Putamen (tissue), 1 donor: ENCODE data around the gene PHF12.

Experiments
- DNase-seq: peaks from one replicate; pipeline ENCODE4 v3.0.0-alpha.2; 2016; ENCODE audit warnings: low spot score

Gene PHF12

DNA sequence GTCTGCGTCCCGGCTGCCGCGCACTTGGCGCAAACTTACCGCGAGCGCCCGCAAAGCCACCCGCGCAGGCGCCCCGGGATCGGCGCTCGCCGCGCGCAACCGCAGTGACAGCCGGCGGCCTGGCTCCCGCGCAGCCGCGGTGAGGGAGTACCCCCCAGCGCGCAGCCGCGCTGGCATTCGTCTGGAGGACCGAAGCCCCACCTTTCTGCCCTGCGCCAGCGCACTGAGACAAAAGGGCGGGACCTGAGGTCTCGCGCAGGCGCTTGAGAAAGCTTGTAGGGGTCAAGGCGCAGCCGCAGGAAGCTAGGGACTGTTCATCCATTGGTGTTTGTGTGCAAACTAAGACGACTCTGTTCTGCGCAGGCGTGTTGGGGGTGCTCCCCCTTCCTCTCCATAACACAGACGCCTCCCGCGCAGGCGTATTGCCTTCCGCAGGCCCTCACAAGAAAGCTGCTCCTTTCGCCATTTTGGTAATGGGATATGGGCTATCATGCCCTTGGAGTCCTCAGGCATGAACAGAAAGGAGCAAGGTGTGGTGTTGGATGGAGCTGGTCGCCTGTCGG is at the start of gene PHF12:
TSS of gene PHF12 (minus strand) at position 91 of the 563 bp plus-strand sequence. CDS start 558 bp downstream, outside the sequence.
- peak; percentile 100 for DNase-seq

- no peak for DNase-seq
These were observed 49.7 kb upstream of the PHF12 start for GRCh38 chr17:29000973-29001372.

DNA sequence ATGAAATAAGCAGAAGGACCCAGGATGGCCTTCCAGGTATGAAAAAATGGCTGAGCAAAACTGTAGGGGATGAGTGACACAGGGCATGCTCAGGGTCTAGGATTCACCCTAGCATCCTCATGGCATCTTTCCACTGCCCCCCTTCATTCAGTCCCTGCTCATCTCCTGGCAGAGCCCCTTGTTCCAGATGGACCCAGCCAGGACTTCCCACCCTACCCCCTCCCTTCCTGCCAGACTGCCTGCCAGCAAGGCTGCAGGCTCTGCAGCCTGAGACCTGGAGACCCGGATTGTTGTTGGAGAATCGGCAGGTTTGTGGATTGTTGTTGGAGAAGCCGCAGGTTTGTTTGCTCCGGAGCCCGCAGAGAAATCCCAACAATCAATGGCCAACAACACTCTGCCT is 47.9 kb upstream of the PHF12 start:
- no peak for DNase-seq

DNA sequence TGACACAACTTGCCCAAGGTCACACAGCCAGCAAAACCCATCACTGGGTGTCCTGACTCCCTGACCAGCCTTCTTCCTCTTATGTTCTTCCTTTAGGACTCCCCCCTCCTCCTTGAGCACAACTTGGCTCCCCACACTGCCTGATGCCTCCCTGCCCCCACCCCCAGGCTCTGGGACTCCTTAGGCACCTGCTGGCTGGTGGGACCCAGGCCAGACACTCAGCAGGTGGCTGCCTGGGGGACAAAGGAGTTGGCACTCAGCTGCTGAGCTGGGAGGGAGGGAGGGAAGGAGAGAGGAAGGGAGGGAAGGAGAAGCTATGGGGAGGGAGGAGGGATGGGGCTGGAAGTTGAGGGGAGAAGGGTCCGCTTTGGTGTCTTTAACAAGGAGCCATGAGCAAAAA is 46.5 kb upstream of the PHF12 start:
- no peak for DNase-seq

DNA sequence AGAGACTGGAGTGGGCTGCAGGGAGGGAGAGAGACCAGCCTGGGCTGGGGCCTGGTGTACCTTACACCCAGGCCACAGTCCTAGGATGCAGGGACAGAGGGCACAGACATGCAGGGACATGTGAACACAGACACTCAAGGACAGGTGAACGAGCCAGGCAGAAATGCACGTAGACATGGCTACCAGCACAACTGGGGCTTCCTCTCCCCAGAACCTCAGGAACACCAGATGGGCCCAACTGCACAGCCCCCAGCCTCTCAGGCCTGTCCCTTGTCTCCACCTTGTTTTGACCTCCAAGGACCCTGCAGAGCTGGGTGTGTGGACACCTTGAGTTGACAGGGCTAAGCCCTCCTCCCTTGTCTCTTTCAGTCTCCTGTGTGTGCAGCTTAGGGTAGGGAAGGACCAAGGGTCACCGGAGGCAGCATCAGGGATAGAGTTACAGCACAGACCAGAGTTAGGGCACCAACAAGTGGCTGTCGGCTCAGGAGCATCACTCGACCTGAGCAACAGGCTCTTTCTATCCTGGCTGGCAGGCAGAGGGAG is 45.3 kb upstream of the PHF12 start:
- DNase-seq, result no peak

- DNase-seq, result no peak
These were observed 42.5 kb upstream of the PHF12 start for GRCh38 chr17:28993645-28994426.

- DNase-seq, result no peak
These were observed 41.6 kb upstream of the PHF12 start for GRCh38 chr17:28992625-28993600.

DNA sequence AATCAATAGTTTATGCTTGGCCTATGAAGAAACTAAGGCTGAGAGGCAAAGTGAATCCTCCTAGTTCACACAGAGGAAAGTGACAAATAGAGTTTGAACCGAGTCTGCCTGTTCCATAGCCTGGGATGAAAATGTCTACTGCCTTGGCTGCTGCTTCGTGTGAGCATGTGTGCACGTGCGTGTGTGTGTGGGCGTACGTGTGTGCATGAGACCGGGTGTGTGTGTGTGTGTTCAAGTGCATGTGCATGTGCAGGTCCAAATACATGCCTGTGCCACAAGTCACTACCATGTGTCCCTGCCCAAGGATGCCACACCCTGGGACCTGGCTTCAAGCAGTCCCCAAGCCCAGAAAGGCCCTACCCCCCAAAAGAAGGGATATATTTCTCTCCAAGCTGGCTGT is 40.9 kb upstream of the PHF12 start:
- no peak for DNase-seq

DNA sequence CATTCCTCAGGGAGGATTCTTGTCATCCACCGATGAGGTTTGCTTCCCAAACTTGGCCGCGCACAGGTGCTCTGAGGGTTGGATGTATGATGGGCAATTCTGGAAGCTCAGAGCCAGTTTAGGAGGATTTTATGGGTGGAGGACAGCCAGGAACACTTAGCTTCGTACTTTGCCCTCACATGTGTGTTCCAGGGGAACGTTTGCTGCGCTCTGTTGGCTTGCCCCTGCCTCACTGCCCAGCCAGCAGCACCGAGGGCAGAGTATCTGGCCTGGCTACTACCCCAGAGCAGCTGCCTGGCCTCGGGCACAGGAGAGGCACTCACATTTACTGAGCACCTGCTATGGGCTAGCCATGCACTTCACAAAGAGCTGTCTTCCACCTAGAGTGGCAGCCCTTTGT is 40.5 kb upstream of the PHF12 start:
- DNase-seq, result no peak

- no peak for DNase-seq
These were observed 37.7 kb upstream of the PHF12 start for GRCh38 chr17:28989028-28989427.

GRCh38 chr17:28988475-28988874 is 37.2 kb upstream of the PHF12 start:
- no peak for DNase-seq

DNA sequence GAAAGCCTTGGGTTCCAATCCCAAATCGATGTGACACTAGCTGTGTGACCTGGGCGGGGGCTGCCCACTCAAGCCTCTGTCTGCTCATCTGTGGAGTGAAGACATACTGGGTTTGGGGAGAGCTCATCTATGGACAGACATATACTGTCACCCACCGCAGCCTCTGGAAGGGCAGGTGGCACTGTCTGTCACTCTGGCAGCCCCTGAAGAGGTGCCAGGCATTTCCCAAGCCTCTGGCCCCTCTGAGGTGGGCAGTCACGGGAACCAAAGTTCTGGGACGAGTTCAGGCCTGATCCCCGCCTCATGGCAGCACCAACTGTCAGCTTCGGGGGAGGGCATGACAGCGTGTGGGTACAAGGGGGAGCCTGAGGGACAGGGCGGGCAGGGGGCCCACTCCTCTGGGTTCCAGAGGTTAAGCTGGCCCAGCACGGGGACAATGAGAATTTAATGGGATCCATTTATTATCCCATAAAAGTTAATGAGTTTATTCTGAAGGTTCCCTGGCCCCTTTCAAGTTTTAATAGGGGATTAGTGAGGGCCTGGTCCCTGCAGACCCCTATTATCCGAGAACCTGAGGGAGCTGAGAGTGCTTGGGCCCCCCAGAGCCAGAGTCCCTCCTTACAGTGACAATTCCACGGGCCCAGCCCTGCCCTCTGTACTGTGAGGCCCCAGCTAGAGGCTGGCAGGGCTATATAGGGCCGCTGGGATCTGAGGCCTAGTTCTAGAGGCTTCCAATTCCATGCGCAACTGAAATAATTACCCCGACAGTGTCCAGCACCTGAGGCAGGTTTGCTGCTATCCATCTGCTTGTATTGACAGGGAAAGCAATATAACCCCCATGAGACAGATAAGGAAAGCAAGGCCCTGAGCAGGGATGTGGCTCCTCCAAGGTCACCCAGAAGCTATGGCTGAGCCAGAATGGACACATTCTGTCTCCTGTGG is 35.7 kb upstream of the PHF12 start:
- no peak for DNase-seq

DNA sequence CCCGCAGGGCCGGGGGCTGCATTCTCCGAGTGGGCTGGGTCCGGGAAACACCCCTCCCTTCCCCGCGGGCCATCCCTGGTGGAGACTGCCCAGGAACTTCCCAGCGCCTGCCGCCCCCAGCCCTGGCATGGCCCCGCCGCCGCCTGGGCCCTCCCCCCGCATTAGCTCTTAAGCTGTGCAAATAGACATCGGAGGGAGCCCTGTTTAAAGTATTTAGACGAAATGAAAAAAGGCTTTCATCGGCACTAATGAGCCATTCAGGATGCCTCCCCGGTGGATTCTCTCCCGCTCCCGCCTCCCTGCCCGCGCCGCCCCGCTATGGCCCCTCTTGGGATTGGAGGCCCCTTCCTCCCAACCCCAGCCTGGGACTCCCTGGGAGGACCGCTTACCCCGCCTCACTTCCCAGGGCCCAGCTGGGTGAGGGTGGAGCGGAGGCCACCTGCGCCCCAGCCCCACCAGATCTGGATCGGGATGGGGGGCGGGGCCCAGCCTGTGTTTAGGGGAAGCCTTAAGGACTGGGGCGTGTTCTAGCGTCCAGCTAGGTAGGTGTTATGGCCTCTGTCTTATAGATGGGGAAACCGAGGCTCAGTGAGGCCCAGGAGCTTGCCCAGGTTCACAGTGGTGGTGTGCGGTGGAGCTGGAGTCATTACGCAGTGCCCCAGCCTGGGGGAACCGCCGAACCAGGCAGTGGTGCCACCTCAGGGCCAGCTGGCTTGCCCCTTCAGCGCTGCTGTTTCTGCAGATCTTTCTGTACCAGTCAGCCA is 34.8 kb upstream of the PHF12 start:
- DNase-seq, result no peak

DNA sequence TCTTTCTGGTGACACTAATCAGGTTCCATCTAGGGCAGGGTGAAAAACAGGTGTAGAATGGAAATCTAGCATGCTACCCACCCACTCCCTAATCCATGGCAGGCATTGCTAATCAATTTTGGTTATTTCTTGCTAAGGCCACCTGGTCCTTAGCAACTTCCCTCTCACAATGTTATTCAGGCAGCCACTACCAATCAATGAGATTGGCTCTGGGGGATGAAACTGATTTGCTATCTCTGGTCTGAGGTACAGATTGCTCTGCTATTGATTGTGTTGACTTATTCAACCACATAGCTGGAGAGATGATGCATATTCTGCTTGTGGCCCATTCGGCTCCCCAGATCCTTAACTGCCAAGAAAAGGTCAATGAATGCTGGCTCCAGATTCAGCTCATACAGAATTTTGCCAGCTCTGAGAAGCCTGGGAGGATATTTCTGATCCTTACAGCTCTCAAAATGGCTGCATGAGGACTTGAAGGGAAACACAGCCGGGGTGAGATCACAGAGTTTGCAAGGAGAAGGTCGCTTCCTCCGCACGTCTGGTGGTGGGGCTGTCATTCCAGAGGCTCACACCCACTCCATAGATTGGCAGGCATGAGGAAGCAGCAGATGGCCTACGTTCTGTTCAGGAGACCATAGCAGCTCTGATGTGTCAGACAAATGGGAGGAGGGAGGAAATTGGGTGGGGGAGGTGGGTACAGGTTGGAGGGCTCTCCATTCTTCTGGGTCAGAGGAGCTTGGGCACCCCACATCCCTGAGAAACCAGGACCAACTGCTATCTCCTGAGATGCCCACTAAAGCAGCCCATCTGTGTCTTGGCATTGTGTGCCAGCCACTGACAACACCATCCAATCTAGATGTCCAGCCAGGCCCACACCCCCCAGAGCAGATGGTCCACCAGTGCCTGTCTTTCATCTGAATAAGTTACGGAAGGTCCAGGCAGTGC is 32.2 kb upstream of the PHF12 start:
- peak; percentile 81 for DNase-seq

DNA sequence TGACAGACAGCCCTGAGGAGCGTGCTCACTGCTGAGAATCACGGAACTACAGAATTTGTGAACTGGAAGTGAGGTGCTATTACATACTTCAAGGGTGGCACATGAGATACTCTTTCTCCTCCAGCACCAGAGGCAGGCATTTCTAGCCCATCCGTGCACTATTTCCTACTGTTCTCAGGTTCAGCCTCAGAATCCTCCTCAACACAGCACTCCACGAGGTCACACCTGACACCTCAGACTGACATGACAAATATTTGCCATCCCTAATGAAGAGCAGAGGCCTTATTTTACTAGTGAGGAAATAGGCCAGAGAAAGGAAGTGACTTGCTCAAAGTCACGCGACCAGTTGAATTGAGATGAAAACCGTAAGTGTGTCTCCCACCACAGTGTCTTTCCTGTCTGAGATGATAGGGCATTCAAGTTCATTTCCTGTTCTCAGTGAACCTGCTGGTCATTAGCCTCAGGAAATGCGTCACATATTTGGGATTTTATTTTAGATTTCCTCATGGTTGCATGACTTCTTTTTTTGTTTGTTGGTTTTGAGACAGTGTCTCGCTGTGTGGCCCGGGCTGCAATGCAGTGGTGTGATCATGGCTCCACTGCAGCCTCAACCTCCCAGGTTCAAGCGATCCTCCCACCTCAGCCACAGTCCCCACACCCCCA is 30.9 kb upstream of the PHF12 start:
- no peak for DNase-seq

DNA sequence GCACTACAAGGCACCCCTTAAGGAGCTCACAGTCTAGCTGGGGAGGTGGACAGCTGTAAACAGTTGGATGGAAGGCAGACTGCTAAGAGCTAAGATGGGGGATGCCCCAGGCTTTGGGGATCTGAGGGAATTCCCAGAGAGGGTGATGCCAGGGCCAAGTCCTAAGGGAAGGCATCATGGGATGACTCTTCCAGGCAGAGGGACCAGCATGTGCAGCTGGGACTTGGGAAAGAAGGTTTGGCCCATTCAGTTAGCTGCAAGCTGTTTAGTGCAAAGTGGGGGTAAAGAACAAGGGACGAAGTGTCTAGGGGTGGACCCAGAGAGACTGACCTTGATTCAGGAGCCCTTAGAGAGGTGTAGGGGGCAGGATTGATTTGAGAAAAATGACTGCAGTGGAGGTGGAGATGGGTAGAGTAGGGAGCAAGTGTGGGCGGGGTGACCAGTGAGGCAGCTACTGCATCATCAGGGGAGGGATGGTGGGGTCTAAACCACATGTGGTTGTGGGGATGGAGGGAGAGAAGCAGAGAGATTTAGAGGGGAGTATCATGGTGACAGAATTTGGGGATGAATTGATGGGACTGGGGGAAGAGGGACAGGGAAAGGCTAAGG is 27.1 kb upstream of the PHF12 start:
- DNase-seq, result no peak

DNA sequence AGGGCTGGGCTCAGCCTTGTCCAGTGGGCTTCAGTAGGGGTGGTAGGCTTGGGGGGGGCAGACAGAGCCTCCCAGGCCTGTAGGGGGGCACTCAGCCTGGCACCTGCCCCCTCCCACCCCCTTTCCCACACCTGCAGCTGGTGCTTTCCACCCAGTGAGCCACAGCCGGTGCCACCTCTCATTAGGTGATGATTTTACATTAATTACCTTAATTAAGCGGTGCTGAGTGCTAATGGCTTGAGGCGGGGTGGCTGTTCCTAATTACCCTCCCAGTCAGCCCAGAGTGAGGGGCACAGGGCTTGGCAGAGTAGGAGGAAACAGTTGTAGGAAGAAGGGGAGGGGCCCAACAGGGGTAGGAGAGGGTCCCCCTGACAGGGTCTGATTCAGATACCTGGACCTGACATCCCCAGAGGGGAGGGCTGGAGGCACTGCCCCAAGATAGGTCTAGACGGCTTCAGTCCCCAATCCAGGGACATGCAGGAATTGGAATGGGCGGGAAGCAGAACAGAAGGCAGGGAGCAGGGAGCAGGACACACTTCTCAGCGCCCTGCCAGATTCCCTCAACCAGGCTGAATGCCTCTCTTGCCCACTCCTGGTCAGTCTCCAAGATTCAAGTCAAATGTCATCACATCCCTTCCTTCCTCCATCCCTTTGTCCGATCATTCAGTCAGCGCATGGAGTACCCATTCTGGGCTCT is 26.5 kb upstream of the PHF12 start:
- no peak for DNase-seq

GRCh38 chr17:28975646-28976045 is 24.3 kb upstream of the PHF12 start:
- no peak for DNase-seq
